ENCODE data around the gene ARRDC1. TPM values are rescaled to one million over a fixed set of nuclear protein-coding genes. Genes with fewer than 3 reads are reported as not detected.

The ARRDC1 gene
- total RNA-seq, 1 donor from 2014 or later: 56.8 TPM

GRCh38 chr9:137588891-137589290 lies 16.6 kb upstream of the ARRDC1 start:
- H3K36me3 ChIP-seq: peaks cover 27 to 28% of the 10 kb centered on the region in 2 donors
- TF ChIP-seq CTCF (IDR thresholded peaks at IDR 0.05): no peak
- H3K27me3 ChIP-seq: no peaks in the 10 kb centered on the region
- no peak overlapping the region for H3K27ac ChIP-seq
- H3K4me3 ChIP-seq: peak overlapping the region in 1 of 2 donors; percentile 90
- no peak for DNase-seq (ENCODE audit: low spot score in 2 of 2)
- no peaks in the 10 kb centered on the region for H3K9me3 ChIP-seq
- intact Hi-C loops (cut with DNase I): no loop called here
- peaks cover 7 to 14% of the 10 kb centered on the region in 2 donors for H3K4me1 ChIP-seq

- no peaks in the 10 kb centered on the region for H3K9me3 ChIP-seq
- peaks cover 7 to 14% of the 10 kb centered on the region in 2 donors for H3K4me1 ChIP-seq
- peak overlapping the region; percentile 58 to 90 for H3K4me3 ChIP-seq
- no peaks in the 10 kb centered on the region for H3K27me3 ChIP-seq
- DNase-seq (ENCODE audit: low spot score in 2 of 2): no peak
- peaks cover 27 to 28% of the 10 kb centered on the region in 2 donors for H3K36me3 ChIP-seq
- no peak for TF ChIP-seq CTCF (IDR thresholded peaks at IDR 0.05)
- no peak overlapping the region for H3K27ac ChIP-seq
- intact Hi-C loops (cut with DNase I): loop anchor here (1.0 to 5.0 kb wide), 3 partner anchors 11 to 37 kb away; partner anchors contain the start of genes ARRDC1, DPH7, MRPL41 and PNPLA7
Observed at GRCh38 chr9:137589441-137590122, 15.9 kb upstream of the ARRDC1 start.

- peaks cover 27 to 28% of the 10 kb centered on the region in 2 donors for H3K36me3 ChIP-seq
- no peaks in the 10 kb centered on the region for H3K27me3 ChIP-seq
- TF ChIP-seq CTCF (IDR thresholded peaks at IDR 0.05): no peak
- peaks cover 7 to 14% of the 10 kb centered on the region in 2 donors for H3K4me1 ChIP-seq
- H3K27ac ChIP-seq: no peak overlapping the region
- no peak for DNase-seq (ENCODE audit: low spot score in 2 of 2)
- intact Hi-C loops (cut with DNase I): loop anchor here (1.0 to 5.0 kb wide), 3 partner anchors 12 to 38 kb away; partner anchors contain the start of genes ARRDC1, DPH7, MRPL41 and PNPLA7
- peak overlapping the region; percentile 58 to 90 for H3K4me3 ChIP-seq
- no peaks in the 10 kb centered on the region for H3K9me3 ChIP-seq
Observed at GRCh38 chr9:137590123-137590468, 15.4 kb upstream of the ARRDC1 start.

GRCh38 chr9:137590469-137591383 lies 14.8 kb upstream of the ARRDC1 start, which contains the start of gene ZMYND19:
Gene ZMYND19 (minus strand): TSS chr9:137590512. CDS start chr9:137590263, 249 bp downstream.
- intact Hi-C loops (cut with DNase I): loop anchor here (1.0 to 5.0 kb wide), 3 partner anchors 12 to 38 kb away; partner anchors contain the start of genes ARRDC1, DPH7, MRPL41 and PNPLA7
- H3K27ac ChIP-seq: peak within 1 kb of the TSS; percentile 43 to 60

More at GRCh38 chr9:137590469-137591383, 14.8 kb upstream of the ARRDC1 start, which contains the start of gene ZMYND19:
- H3K4me1 ChIP-seq: peaks cover 7 to 14% of the 10 kb centered on the region in 2 donors
- no peaks in the 10 kb centered on the region for H3K9me3 ChIP-seq
- DNase-seq (ENCODE audit: low spot score in 2 of 2): peak; percentile 46 to 93
- peaks cover 23 to 26% of the 10 kb centered on the region in 2 donors for H3K36me3 ChIP-seq
- no peaks in the 10 kb centered on the region for H3K27me3 ChIP-seq
- peak within 1 kb of the TSS; percentile 76 to 97 for H3K4me3 ChIP-seq
- TF ChIP-seq CTCF (IDR thresholded peaks at IDR 0.05): no peak
